ENCODE measurements around the gene RAD1.

- no peak for TF ChIP-seq EP300 (IDR thresholded peaks at IDR 0.05)
- no peak for TF ChIP-seq POLR2AphosphoS5 (IDR thresholded peaks at IDR 0.05)
- TF ChIP-seq, protein P1, sequence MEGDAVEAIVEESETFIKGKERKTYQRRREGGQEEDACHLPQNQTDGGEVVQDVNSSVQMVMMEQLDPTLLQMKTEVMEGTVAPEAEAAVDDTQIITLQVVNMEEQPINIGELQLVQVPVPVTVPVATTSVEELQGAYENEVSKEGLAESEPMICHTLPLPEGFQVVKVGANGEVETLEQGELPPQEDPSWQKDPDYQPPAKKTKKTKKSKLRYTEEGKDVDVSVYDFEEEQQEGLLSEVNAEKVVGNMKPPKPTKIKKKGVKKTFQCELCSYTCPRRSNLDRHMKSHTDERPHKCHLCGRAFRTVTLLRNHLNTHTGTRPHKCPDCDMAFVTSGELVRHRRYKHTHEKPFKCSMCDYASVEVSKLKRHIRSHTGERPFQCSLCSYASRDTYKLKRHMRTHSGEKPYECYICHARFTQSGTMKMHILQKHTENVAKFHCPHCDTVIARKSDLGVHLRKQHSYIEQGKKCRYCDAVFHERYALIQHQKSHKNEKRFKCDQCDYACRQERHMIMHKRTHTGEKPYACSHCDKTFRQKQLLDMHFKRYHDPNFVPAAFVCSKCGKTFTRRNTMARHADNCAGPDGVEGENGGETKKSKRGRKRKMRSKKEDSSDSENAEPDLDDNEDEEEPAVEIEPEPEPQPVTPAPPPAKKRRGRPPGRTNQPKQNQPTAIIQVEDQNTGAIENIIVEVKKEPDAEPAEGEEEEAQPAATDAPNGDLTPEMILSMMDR (IDR thresholded peaks at IDR 0.05), result no peak
Measured at GRCh38 chr5:34900652-34901051, 14.7 kb downstream of the RAD1 start.

Measured in esophagus muscularis mucosa (tissue), 4 donors.